Right lobe of liver (tissue), 6 donors: ENCODE results near the gene CDKAL1. TPM values are rescaled to one million over a fixed set of nuclear protein-coding genes. Genes with fewer than 3 reads are reported as not detected.

Experiments
- ATAC-seq, 4 donors: fragments of 200-7000 bp; cut with Tn5 transposase; one replicate each; pipeline ENCODE4 v1.9.1; 2020; ENCODE audit warnings: mild to moderate bottlenecking in 4 of 4, moderate library complexity in 4 of 4
- DNase-seq, 3 donors: peaks; one replicate each; pipeline ENCODE4 v3.0.0-alpha.2; 2020
- H3K27ac ChIP-seq, 3 donors: fragments of 200-600 bp; one replicate each; pipeline ENCODE4 v1.8.0; 2022
- H3K27me3 ChIP-seq, 2 donors: fragments of 200-600 bp; one replicate each; pipeline ENCODE4 v1.8.0; 2022
- H3K36me3 ChIP-seq, 4 donors: fragments of 200-600 bp; sonication (generic) in 1 of 4; one replicate each; pipeline versions ENCODE4 v1.5.1 to v1.8.0; 2017 to 2022; ENCODE audit warnings: control low read depth in 1 of 4
- H3K4me1 ChIP-seq, 4 donors: fragments of 200-600 bp; sonication (generic) in 1 of 4; one replicate each; pipeline versions ENCODE4 v1.5.1 to v1.8.0; 2017 to 2022; ENCODE audit warnings: control low read depth in 1 of 4
- H3K4me3 ChIP-seq, 3 donors: fragments of 200-600 bp; one replicate each; pipeline ENCODE4 v1.8.0; 2022
- H3K9me3 ChIP-seq, 4 donors: fragments of 200-600 bp; sonication (generic) in 1 of 4; one replicate each; pipeline versions ENCODE4 v1.5.1 to v1.8.0; 2017 to 2022; ENCODE audit warnings: control low read depth in 1 of 4
- POLR2A ChIP-seq: fragments of 450-650 bp; IDR thresholded peaks from one replicate; pipeline ENCODE4 v1.6.1; 2017; ENCODE audit warnings: antibody characterized with exemption, mild to moderate bottlenecking
- WGBS: methylation state at CpG from one replicate; pipeline ENCODE4 v1.1.6; 2018; ENCODE audit warnings: low coverage, low lambda C conversion rate; ENCODE audit not compliant: insufficient coverage; ENCODE audit errors: missing lambda C conversion rate; 5-methylcytosine and 5-hydroxymethylcytosine counted together
- intact Hi-C, 2 donors: fragments of 100-400 bp; cut with DNase I; formaldehyde crosslinking; loops; one replicate each; pipeline versions ENCODE4 v1.11.2 to v1.14.1; 2022
- total RNA-seq, 6 experiments: library from RNA; depleted of rRNA in 2 of 6; stranded (reverse); fragments of >200 nt in 2 of 6; fragmentation: NEBNext Ultra II Directional in 3 of 6; extraction: Animal tissue kit (Norgen Biotek cat#: 25700) in 3 of 6; gene quantifications; one replicate each; pipeline versions ENCODE4 v1.1.0 to v1.2.4, GENCODE V29; 2016 to 2023
- TF ChIP-seq, protein P1 (sequence below), 4 donors: fragments of 200-600 bp in 3 of 4; fragments of 450-650 bp in 1 of 4; IDR thresholded peaks; one replicate each; pipeline versions ENCODE4 v1.5.1 to v1.8.0; 2016 to 2022; ENCODE audit warnings: antibody characterized with exemption in 4 of 4, mild to moderate bottlenecking in 2 of 4
- donor health status: DM: no; HTN: yes; CAD: no.
- donor health status: DM: no; HTN: no; CAD: no.
- donor health status: DM: no; HTN: no; CAD: no.
- donor health status: DM: no; HTN: yes; CAD: no.
- donor health status: DM: no; HTN: yes; CAD: no.

Gene CDKAL1
- total RNA-seq, 6 experiments from 2014 or later = 4.5 to 7.0 (median 6.2) TPM

DNA sequence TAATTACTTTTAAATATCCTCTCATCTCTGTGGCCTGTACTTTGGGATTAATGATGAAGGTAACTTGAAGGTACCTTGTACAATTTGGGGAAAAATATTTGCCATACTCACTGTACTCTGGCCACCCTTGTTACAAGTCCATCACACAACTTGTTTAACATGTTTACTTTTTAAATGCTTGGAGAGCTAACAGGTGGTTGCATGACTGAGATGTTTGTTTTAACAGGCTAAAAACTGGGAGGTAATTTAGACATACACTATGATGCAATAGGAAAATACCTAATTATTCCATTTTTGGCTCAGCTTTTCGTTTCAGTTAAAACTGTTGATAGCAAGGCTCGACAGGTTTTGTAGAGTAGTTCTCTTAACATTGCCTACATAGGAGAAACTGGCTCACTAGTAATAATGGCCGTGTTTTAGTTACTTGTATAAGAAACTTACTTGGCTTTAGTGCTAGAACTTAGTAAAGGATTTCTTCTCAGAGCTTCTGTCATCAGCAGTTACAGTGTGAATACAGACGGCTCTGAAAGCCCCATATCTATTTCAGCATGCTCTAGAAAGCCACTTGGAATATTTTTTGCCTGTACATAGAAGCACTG, 569.5 kb downstream of the CDKAL1 start:
- Histone ChIP-seq H3K4me3 (no peak overlapping the region), H3K27me3 (no peaks in the 10 kb centered on the region), H3K36me3 (no peaks in the 10 kb centered on the region), H3K4me1 (peaks cover 0 to 25% (median 2%) of the 10 kb centered on the region in 4 donors), H3K27ac (peak overlapping the region in 2 of 3 donors; percentile 40 to 45), H3K9me3 (no peaks in the 10 kb centered on the region)
- TF ChIP-seq, protein P1, sequence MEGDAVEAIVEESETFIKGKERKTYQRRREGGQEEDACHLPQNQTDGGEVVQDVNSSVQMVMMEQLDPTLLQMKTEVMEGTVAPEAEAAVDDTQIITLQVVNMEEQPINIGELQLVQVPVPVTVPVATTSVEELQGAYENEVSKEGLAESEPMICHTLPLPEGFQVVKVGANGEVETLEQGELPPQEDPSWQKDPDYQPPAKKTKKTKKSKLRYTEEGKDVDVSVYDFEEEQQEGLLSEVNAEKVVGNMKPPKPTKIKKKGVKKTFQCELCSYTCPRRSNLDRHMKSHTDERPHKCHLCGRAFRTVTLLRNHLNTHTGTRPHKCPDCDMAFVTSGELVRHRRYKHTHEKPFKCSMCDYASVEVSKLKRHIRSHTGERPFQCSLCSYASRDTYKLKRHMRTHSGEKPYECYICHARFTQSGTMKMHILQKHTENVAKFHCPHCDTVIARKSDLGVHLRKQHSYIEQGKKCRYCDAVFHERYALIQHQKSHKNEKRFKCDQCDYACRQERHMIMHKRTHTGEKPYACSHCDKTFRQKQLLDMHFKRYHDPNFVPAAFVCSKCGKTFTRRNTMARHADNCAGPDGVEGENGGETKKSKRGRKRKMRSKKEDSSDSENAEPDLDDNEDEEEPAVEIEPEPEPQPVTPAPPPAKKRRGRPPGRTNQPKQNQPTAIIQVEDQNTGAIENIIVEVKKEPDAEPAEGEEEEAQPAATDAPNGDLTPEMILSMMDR (IDR thresholded peaks at IDR 0.05) = no peak
- TF ChIP-seq POLR2A = no peak
- ATAC-seq = peak; percentile 57 to 85 (median 74)
- intact Hi-C loops = no loop called here
- DNase-seq = no peak
- 37% methylated on average over 4 of the region's 4 CpGs for WGBS

DNA sequence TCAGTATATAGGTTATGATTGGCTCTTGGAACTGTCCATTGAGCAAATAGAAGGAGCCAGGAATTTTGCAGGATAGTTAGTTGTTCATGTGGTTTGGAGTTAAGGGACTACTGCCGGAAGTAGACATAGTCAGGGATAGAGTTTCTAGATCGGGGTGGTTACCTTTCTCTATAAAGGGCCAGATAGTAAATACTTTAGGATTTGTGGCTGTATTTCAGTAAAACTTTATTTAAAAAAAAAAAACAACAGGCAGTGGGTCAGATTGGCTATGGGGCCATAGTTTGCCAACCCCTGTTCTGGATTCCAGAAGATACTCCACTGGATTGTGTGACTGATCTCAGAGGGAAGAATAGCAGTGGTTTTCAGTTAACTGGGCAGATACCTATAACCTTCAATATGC, 570.0 kb downstream of the CDKAL1 start:
- ATAC-seq = no peak
- no peak for DNase-seq
- intact Hi-C loops = no loop called here
- 100% methylated on average over 2 of the region's 2 CpGs for WGBS
- H3K27me3 ChIP-seq = no peaks in the 10 kb centered on the region
- peaks cover 0 to 19% (median 2%) of the 10 kb centered on the region in 4 donors for H3K4me1 ChIP-seq
- TF ChIP-seq, protein P1 (IDR thresholded peaks at IDR 0.05) = no peak
- no peak for TF ChIP-seq POLR2A
- peak overlapping the region in 2 of 3 donors; percentile 40 to 45 for H3K27ac ChIP-seq
- H3K4me3 ChIP-seq = no peak overlapping the region
- H3K9me3 ChIP-seq = no peaks in the 10 kb centered on the region
- H3K36me3 ChIP-seq = no peaks in the 10 kb centered on the region

- Histone ChIP-seq H3K4me1 (peaks cover 0 to 20% (median 2%) of the 10 kb centered on the region in 4 donors), H3K27me3 (no peaks in the 10 kb centered on the region)
Measured at GRCh38 chr6:21107796-21108195, 573.5 kb downstream of the CDKAL1 start.

DNA sequence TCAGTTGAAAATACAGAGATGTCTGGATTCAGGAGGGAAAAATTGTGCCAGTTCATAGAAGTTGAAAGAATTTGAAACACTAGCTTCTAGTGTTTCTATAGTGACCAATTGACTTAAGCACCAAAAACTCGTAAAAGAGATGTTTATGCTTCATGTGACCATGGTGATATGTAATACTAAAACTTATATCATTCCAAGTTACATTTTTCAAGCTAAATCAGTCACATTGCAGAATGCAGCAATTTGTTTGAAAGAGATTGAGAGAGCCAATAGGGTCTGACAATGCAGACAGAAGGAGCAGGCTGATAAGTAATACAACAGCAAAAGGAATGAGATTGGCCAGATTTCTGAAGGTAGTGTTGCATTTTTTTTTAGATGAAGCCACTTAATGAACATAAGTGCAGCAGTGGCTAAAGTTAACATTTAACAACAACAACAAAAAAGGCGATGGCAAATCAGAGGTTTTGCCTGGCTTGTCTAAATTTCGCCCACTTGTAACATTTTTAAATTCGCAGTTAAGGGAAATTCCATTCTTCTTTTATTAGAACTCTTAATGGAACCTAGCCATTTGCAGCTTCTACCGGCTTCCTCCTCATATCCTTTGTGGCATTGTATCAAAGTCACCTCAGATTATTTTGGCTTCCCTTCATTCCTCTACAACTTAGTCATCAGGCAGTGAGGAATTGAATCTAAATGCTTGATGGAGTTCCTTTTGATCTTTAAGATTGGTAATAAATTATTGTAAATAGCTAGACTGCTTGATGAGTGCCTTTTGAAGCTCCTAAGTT, 575.3 kb downstream of the CDKAL1 start:
- ATAC-seq = peak in 1 of 4 donors; percentile 37

More at GRCh38 chr6:21107796-21108195, 573.5 kb downstream of the CDKAL1 start:
- Histone ChIP-seq H3K9me3 (no peaks in the 10 kb centered on the region), H3K4me3 (no peak overlapping the region), H3K27ac (no peak overlapping the region), H3K36me3 (no peaks in the 10 kb centered on the region)
- ATAC-seq (no peak), DNase-seq (no peak)
- WGBS = 89% methylated on average over 3 of the region's 3 CpGs
- no peak for TF ChIP-seq POLR2A
- intact Hi-C loops = no loop called here

More for the DNA sequence above, 575.3 kb downstream of the CDKAL1 start:
- no peaks in the 10 kb centered on the region for H3K9me3 ChIP-seq
- peaks cover 0 to 16% (median 0%) of the 10 kb centered on the region in 4 donors for H3K4me1 ChIP-seq
- intact Hi-C loops = no loop called here
- no peak overlapping the region for H3K4me3 ChIP-seq
- DNase-seq = no peak
- 51% methylated on average over 5 of the region's 5 CpGs for WGBS
- TF ChIP-seq, protein P1 (IDR thresholded peaks at IDR 0.05) = no peak
- no peak for TF ChIP-seq POLR2A
- H3K27ac ChIP-seq = no peak overlapping the region
- H3K27me3 ChIP-seq = no peaks in the 10 kb centered on the region
- H3K36me3 ChIP-seq = no peaks in the 10 kb centered on the region
